Gastroesophageal sphincter (tissue), 4 donors: ENCODE data around the gene RNF213. TPM values are rescaled to one million over a fixed set of nuclear protein-coding genes. Genes with fewer than 3 reads are reported as not detected.

Source experiments
- ATAC-seq: fragments of 150-250 bp; one replicate; pipeline ENCODE4 v1.9.1; 2016; ENCODE audit warnings: mild to moderate bottlenecking, moderate library complexity
- H3K27ac ChIP-seq, 4 donors: fragments of 200-600 bp; sonication (generic) in 3 of 4; 1 replicate in 3 of 4; 2 replicates in 1 of 4; pipeline ENCODE4 v1.5.1; 2016 to 2019
- H3K27me3 ChIP-seq: fragments of 200-600 bp; sonication (generic); one replicate; pipeline ENCODE4 v1.5.1; 2019
- H3K36me3 ChIP-seq, 2 donors: fragments of 200-600 bp; sonication (generic); one replicate each; pipeline ENCODE4 v1.5.1; 2019; ENCODE audit warnings: control low read depth in 1 of 2
- H3K4me1 ChIP-seq, 3 donors: fragments of 200-600 bp; sonication (generic); 1 replicate in 2 of 3; 2 replicates in 1 of 3; pipeline ENCODE4 v1.5.1; 2016 to 2019; ENCODE audit warnings: control low read depth in 2 of 3
- H3K4me3 ChIP-seq, 2 donors: fragments of 200-600 bp; sonication (generic); one replicate each; pipeline ENCODE4 v1.5.1; 2019; ENCODE audit warnings: mild to moderate bottlenecking in 1 of 2, moderate library complexity in 1 of 2
- H3K9me3 ChIP-seq, 3 donors: fragments of 200-600 bp; sonication (generic); one replicate each; pipeline ENCODE4 v1.5.1; 2017 to 2019; ENCODE audit warnings: control low read depth in 2 of 3
- EP300 ChIP-seq: sonication (generic); formaldehyde crosslinking; IDR thresholded peaks from one replicate; pipeline ENCODE4 v1.6.1; 2017; ENCODE audit warnings: antibody characterized with exemption, mild to moderate bottlenecking
- POLR2A ChIP-seq, 2 donors: fragments of 450-650 bp; IDR thresholded peaks; one replicate each; pipeline ENCODE4 v1.6.1; 2017; ENCODE audit warnings: antibody characterized with exemption in 2 of 2, mild to moderate bottlenecking in 2 of 2, moderate library complexity in 1 of 2
- POLR2AphosphoS5 ChIP-seq: sonication (generic); formaldehyde crosslinking; IDR thresholded peaks from one replicate; pipeline ENCODE4 v1.6.1; 2017; ENCODE audit warnings: antibody characterized with exemption
- WGBS, 2 donors: methylation state at CpG; one replicate each; pipeline ENCODE4 v1.1.5; 2018; ENCODE audit warnings: low coverage in 1 of 2; 5-methylcytosine and 5-hydroxymethylcytosine counted together
- total RNA-seq, 4 donors: library from RNA; depleted of rRNA; stranded (reverse); fragments of >200 nt; gene quantifications; one replicate each; pipeline ENCODE4 v1.1.0, GENCODE V29; 2016
- TF ChIP-seq, protein P1 (sequence below), 4 experiments: fragments of 200-600 bp in 2 of 4; fragments of 450-650 bp in 2 of 4; sonication (generic) in 1 of 4; IDR thresholded peaks; one replicate each; pipeline ENCODE4 v1.5.1; 2017 to 2019; ENCODE audit warnings: antibody characterized with exemption in 4 of 4, mild to moderate bottlenecking in 2 of 4, moderate library complexity in 2 of 4

The RNF213 gene
- total RNA-seq, 4 donors from 2014 or later = 59.2 to 87.6 (median 67.8) TPM

DNA sequence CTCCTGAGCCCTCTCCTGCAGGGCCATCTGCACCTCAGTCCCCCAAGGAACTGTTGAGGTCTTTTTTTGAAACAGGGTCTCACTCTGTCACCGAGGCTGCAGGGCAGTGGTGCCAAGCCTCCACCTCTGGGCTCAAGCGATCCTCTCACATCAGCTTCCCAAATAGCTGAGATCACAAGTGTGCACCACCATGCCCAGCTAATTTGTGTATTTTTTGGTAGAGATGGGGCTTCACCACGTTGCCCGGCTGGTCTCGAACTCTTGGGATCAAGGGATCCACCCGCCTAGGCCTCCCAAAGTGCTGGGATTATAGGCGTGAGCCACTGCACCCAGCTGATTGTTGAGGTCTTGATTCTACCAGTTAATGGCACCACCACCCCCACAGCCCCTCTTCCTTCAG lies 126.4 kb downstream of the RNF213 start:
- no peak for ATAC-seq
- 89% methylated on average over 5 of the region's 7 CpGs; no CpG with 5 or more reads in 1 of the 2 donors for WGBS, 2 donors
- TF ChIP-seq, protein P1, sequence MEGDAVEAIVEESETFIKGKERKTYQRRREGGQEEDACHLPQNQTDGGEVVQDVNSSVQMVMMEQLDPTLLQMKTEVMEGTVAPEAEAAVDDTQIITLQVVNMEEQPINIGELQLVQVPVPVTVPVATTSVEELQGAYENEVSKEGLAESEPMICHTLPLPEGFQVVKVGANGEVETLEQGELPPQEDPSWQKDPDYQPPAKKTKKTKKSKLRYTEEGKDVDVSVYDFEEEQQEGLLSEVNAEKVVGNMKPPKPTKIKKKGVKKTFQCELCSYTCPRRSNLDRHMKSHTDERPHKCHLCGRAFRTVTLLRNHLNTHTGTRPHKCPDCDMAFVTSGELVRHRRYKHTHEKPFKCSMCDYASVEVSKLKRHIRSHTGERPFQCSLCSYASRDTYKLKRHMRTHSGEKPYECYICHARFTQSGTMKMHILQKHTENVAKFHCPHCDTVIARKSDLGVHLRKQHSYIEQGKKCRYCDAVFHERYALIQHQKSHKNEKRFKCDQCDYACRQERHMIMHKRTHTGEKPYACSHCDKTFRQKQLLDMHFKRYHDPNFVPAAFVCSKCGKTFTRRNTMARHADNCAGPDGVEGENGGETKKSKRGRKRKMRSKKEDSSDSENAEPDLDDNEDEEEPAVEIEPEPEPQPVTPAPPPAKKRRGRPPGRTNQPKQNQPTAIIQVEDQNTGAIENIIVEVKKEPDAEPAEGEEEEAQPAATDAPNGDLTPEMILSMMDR (IDR thresholded peaks at IDR 0.05) = no peak
- no peak for TF ChIP-seq POLR2A (IDR thresholded peaks at IDR 0.05)
- Histone ChIP-seq H3K4me1 (no peaks in the 10 kb centered on the region), H3K27me3 (no peaks in the 10 kb centered on the region), H3K27ac (no peak overlapping the region), H3K36me3 (peaks cover 0 to 100% of the 10 kb centered on the region in 2 donors), H3K9me3 (no peaks in the 10 kb centered on the region), H3K4me3 (no peak overlapping the region)

DNA sequence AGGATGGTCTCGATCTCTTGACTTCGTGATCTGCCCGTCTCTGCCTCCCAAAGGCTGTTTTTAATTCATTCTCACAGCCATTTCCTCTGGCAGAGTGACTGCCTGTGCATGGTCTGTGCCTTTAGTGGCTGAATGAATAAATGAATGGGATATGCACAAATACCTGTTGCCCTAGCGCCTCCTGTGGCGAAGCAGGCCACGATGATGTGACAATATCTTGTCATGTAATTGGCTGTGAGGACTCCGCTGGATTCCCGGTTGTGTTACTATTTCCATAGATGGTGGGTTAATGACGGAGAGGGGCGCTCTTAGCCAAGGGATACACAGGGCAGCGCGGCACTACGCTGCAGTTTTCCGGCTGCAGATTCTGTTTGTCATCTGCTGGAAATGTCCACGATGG lies 127.5 kb downstream of the RNF213 start:
- WGBS, 2 donors = 78 to 96% methylated on average over 8 to 12 of the region's 15 CpGs
- Histone ChIP-seq H3K27me3 (no peaks in the 10 kb centered on the region), H3K9me3 (no peaks in the 10 kb centered on the region), H3K4me1 (no peaks in the 10 kb centered on the region), H3K4me3 (no peak overlapping the region), H3K27ac (no peak overlapping the region), H3K36me3 (peaks cover 0 to 100% of the 10 kb centered on the region in 2 donors)
- TF ChIP-seq, protein P1 (IDR thresholded peaks at IDR 0.05) = no peak
- TF ChIP-seq POLR2A (IDR thresholded peaks at IDR 0.05) (no peak), EP300 (no peak), POLR2AphosphoS5 (no peak)
- ATAC-seq = no peak

DNA sequence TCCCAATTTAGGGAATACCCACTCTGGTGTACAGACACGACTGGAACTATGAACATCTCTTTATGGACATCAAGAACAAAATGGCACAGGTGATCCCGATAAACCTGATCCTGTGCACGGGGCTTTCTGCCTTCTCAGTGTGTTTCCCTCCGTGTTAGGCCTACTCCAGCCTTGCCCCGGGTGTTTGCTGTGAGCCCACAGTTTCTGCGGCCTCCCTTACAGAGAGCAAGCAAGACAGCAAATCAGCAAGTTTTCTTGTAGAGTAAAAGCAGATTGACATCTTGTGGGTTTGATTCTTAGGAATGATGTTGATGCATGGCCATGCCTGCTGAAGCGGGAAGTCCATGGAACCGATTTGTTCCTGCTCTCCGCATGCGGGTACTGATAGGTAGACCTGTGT lies 127.9 kb downstream of the RNF213 start:
- no peaks in the 10 kb centered on the region for H3K9me3 ChIP-seq
- no peaks in the 10 kb centered on the region for H3K27me3 ChIP-seq
- no peak for TF ChIP-seq POLR2A (IDR thresholded peaks at IDR 0.05)
- TF ChIP-seq, protein P1 (IDR thresholded peaks at IDR 0.05) = no peak
- no peak for TF ChIP-seq EP300
- TF ChIP-seq POLR2AphosphoS5 = no peak
- H3K4me3 ChIP-seq = no peak overlapping the region
- no peak for ATAC-seq
- H3K36me3 ChIP-seq = peaks cover 0 to 100% of the 10 kb centered on the region in 2 donors
- 85 to 91% methylated on average over 6 to 7 of the region's 10 CpGs for whole genome bisulfite sequencing, 2 donors
- no peaks in the 10 kb centered on the region for H3K4me1 ChIP-seq
- no peak overlapping the region for H3K27ac ChIP-seq

DNA sequence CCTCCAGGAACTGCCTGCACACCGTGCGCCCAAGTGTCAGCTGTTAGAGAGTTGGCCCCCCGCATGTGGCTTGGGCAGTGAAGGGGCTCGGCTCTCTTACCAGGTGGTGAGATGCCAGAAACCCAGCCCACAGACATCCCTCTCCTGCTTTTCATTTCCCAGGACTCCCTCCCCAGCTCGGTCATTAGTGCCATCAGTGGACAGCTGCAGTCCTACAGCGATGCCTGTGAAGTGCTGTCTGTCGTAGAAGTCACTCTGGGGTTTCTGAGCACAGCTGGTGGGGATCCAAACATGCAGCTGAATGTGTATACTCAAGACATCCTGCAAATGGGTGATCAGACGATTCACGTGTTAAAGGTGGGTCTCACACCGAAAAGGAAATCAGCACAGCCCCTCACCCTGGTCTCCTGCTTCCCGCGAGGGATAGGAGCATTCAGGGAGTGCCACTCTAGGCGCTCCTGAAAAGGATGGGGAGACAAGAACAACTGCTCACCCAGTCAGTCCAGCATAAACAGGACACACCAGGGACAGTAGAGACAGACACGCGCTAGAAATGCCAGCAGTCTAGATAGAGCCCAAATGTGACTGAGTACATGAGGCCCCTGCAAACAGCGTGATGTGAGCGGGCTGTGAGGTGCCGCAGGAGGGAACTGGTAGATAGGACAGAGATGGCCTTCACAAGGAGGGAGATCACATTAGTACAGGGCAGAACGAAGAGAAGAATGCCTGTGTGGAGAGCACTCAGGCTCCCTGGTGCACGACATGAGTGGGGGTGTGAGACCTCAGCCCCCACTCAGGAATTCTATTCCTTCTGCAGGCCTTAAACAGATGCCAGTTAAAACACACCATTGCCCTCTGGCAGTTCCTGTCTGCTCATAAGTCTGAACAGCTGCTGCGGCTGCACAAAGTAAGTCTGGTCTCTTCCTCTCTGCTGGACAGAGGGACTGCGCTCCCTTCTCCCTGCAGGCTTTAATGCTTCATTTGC lies 128.7 kb downstream of the RNF213 start:
- WGBS, 2 donors = 64 to 85% methylated on average over 5 to 6 of the region's 22 CpGs
- Histone ChIP-seq H3K9me3 (no peaks in the 10 kb centered on the region), H3K4me3 (no peak overlapping the region), H3K27ac (no peak overlapping the region), H3K27me3 (no peaks in the 10 kb centered on the region), H3K36me3 (peaks cover 0 to 100% of the 10 kb centered on the region in 2 donors), H3K4me1 (no peaks in the 10 kb centered on the region)
- ATAC-seq = no peak
- TF ChIP-seq POLR2AphosphoS5 = no peak
- TF ChIP-seq POLR2A (IDR thresholded peaks at IDR 0.05) = no peak
- no peak for TF ChIP-seq EP300
- TF ChIP-seq, protein P1 (IDR thresholded peaks at IDR 0.05) = no peak
